GM23248 (cell line): Measurements from ENCODE around the gene MDP1. TPM values are rescaled to one million over a fixed set of nuclear protein-coding genes. Genes with fewer than 3 reads are reported as not detected.

Experiments
- DNase-seq: peaks from one replicate; pipeline ENCODE4 v3.0.0-alpha.2; 2015
- H2AFZ ChIP-seq: fragments of 200-600 bp; sonication (generic); 2 replicates; pipeline ENCODE4 v1.6.1; 2016; ENCODE audit warnings: antibody characterized with exemption
- H3F3A ChIP-seq: fragments of 200-600 bp; sonication (generic); 2 replicates; pipeline ENCODE4 v1.6.1; 2016; ENCODE audit warnings: mild to moderate bottlenecking, antibody characterized with exemption, mixed run types; ENCODE audit not compliant: insufficient read depth
- H3K27ac ChIP-seq: fragments of 200-600 bp; sonication (generic); 2 replicates; pipeline ENCODE4 v1.5.1; 2016; ENCODE audit warnings: mild to moderate bottlenecking
- H3K27me3 ChIP-seq: fragments of 200-600 bp; sonication (generic); replicated peaks from 2 replicates; pipeline ENCODE4 v1.6.1; 2016; ENCODE audit warnings: mild to moderate bottlenecking; ENCODE audit not compliant: insufficient read depth
- H3K36me3 ChIP-seq: fragments of 200-600 bp; sonication (generic); 2 replicates; pipeline ENCODE4 v1.6.1; 2016; ENCODE audit warnings: low read depth, mild to moderate bottlenecking
- H3K4me1 ChIP-seq: fragments of 200-600 bp; sonication (generic); 2 replicates; pipeline ENCODE4 v1.6.1; 2016; ENCODE audit warnings: mild to moderate bottlenecking; ENCODE audit not compliant: insufficient read depth
- H3K4me2 ChIP-seq: fragments of 200-600 bp; sonication (generic); one replicate; pipeline ENCODE4 v1.6.1; 2016; ENCODE audit warnings: mild to moderate bottlenecking; ENCODE audit not compliant: unreplicated experiment
- H3K4me3 ChIP-seq: fragments of 200-600 bp; sonication (generic); 2 replicates; pipeline ENCODE4 v1.5.1; 2016; ENCODE audit warnings: mild to moderate bottlenecking
- H3K79me2 ChIP-seq: fragments of 200-600 bp; sonication (generic); 2 replicates; pipeline ENCODE4 v1.6.1; 2016; ENCODE audit warnings: mild to moderate bottlenecking; ENCODE audit not compliant: insufficient read depth
- H3K9ac ChIP-seq: fragments of 200-600 bp; sonication (generic); 2 replicates; pipeline ENCODE4 v1.6.1; 2016; ENCODE audit warnings: mild to moderate bottlenecking
- H3K9me2 ChIP-seq: fragments of 200-600 bp; sonication (generic); 2 replicates; pipeline ENCODE4 v1.6.1; 2016; ENCODE audit warnings: mixed run types, mild to moderate bottlenecking, moderate library complexity; ENCODE audit not compliant: insufficient read depth
- H3K9me3 ChIP-seq: fragments of 200-600 bp; sonication (generic); one replicate; pipeline ENCODE4 v1.6.1; 2017; ENCODE audit warnings: low read depth
- H4K20me1 ChIP-seq: fragments of 200-600 bp; sonication (generic); 2 replicates; pipeline ENCODE4 v1.6.0; 2016; ENCODE audit not compliant: insufficient read depth
- EZH2 ChIP-seq: fragments of 200-600 bp; sonication (generic); IDR thresholded peaks from 2 replicates; pipeline ENCODE4 v1.6.1; 2018; ENCODE audit warnings: antibody characterized with exemption, mild to moderate bottlenecking; ENCODE audit not compliant: insufficient read depth, poor library complexity, severe bottlenecking
- EZH2phosphoT487 ChIP-seq: fragments of 200-600 bp; sonication (generic); IDR thresholded peaks from 2 replicates; pipeline ENCODE4 v1.6.1; 2018; ENCODE audit warnings: antibody characterized with exemption, moderate library complexity, mild to moderate bottlenecking, low read depth; ENCODE audit not compliant: insufficient read depth
- WGBS, 2 experiments: methylation state at CpG; one replicate each; pipeline ENCODE4 v1.1.6; 2015 to 2017; ENCODE audit warnings: low lambda C conversion rate in 2 of 2, low coverage in 1 of 2; ENCODE audit errors: missing lambda C conversion rate in 2 of 2; 5-methylcytosine and 5-hydroxymethylcytosine counted together
- in situ Hi-C: fragments of 300-500 bp; cut with MboI; formaldehyde crosslinking; loops from 2 replicates; pipeline ENCODE4 v1.15.0; 2020
- polyA plus RNA-seq: library from polyadenylated mRNA; unstranded; fragments of >200 nt; fragmentation: Nextera tagmentation; extraction: Ambion mirVana; gene quantifications from 2 replicates; pipeline ENCODE4 v1.2.1, GENCODE V29; 2016
- total RNA-seq: library from RNA; depleted of rRNA; stranded (reverse); fragments of >200 nt; shearing (Covaris generic); gene quantifications from 2 replicates; pipeline ENCODE4 v1.2.3, GENCODE V29; 2014

MDP1 gene
- total and polyA plus RNA-seq, 2 experiments from 2014 or later: 8.2 to 23.3 TPM

DNA sequence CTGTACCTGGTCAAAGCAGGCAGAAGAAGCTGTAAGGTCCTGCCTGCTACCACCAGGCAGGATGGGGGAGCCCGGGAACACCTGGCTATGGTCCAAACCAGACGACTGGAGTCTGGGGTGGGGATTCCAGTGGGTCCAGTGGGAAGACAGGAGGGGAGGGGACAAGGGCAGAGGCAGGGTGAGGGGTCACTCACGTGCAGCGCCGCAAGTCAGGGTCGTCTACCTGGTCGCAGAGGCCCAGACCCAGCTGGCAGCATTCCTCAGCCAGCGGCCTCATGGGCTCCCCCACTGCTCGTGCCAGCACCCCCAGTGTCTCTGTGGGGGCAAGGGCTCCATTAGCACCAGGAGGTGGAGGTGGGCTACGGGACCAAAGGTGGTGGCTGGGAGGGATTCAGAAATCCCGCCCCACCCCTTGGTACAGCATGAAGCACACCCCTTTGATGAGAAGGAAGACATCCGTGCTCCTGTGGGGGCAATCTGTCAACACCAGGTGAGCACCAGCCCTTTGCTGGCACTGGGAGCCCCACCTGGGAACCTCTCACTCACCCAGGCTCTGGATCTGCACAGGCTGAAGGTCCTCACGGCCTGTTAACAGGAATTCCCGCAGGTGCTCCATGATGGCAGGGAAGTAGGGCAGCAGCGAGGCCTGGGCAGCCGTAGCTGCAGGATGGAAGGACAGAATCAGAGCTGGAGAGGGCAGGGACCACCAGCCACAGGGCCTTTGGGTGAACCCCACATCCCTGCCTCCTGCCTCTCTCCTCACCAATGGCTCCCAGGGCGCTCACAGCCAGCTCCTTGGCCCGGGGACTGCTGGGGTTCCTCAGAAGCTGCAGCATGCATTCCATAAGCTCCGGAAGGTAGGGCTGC, 31.5 kb downstream of the MDP1 start:
- 82 to 86% methylated on average over 12 to 19 of the region's 19 CpGs for WGBS, 2 experiments
- H3K9me3 ChIP-seq: no peaks in the 10 kb centered on the region
- H3K4me1 ChIP-seq: peaks cover 22% of the 10 kb centered on the region
- H2AFZ ChIP-seq: no peak overlapping the region
- DNase-seq: no peak
- peaks cover 23% of the 10 kb centered on the region for H3K79me2 ChIP-seq
- no peak overlapping the region for H3K4me3 ChIP-seq
- no peak overlapping the region for H3K27ac ChIP-seq
- H3K27me3 ChIP-seq: no peaks in the 10 kb centered on the region
- H3K4me2 ChIP-seq: no peak overlapping the region
- no peaks in the 10 kb centered on the region for H3K9me2 ChIP-seq
- no peak for TF ChIP-seq EZH2
- no peak for TF ChIP-seq EZH2phosphoT487
- peaks cover 12% of the 10 kb centered on the region; the same call in 1 of the 2 replicates for H3K36me3 ChIP-seq
- in situ Hi-C loops: no loop called here
- peaks cover 24% of the 10 kb centered on the region for H3F3A ChIP-seq
- no peaks in the 10 kb centered on the region for H4K20me1 ChIP-seq
- no peak overlapping the region for H3K9ac ChIP-seq

DNA sequence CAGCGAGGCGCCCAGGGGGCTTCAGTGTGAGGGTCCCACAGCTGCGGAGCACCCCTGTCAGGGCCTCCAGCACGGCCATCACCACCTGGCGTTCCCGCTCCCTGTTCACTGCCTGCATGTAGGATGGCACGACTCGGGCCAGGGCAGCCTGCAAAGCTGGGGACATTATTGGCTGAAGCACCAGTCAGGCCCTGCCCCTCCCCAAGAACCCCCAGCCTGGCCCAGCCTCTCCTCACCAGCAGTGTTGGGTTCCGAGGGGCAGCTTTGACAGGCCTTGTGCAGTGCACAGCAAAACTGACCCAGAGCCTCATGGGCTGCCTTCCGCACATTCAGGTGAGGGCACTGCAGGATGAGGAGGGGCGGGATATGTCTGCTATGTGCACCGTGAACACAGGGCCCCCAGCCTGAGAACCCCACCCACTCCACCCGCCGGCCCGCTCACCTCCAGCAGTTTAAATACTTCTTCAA, 32.8 kb downstream of the MDP1 start:
- Histone ChIP-seq H3K36me3 (peaks cover 25% of the 10 kb centered on the region; the same call in 1 of the 2 replicates), H3K9me2 (no peaks in the 10 kb centered on the region), H3K9ac (no peak overlapping the region), H3K4me3 (no peak overlapping the region), H3K27me3 (no peaks in the 10 kb centered on the region), H3F3A (peaks cover 22% of the 10 kb centered on the region), H3K4me2 (no peak overlapping the region), H3K79me2 (peaks cover 19% of the 10 kb centered on the region), H3K27ac (no peak overlapping the region), H2AFZ (no peak overlapping the region), H3K9me3 (no peaks in the 10 kb centered on the region), H4K20me1 (no peaks in the 10 kb centered on the region), H3K4me1 (peaks cover 17% of the 10 kb centered on the region)
- no peak for TF ChIP-seq EZH2
- no peak for TF ChIP-seq EZH2phosphoT487
- no peak for DNase-seq
- in situ Hi-C loops: no loop called here
- WGBS, 2 experiments: 96 to 97% methylated on average over 10 to 15 of the region's 15 CpGs

GRCh38 chr14:24182110-24182882, 33.6 kb downstream of the MDP1 start:
- peaks cover 22% of the 10 kb centered on the region for H3F3A ChIP-seq
- no peak overlapping the region for H3K27ac ChIP-seq
- H3K4me2 ChIP-seq: no peak overlapping the region
- H3K9me3 ChIP-seq: no peaks in the 10 kb centered on the region
- no peak for TF ChIP-seq EZH2phosphoT487
- TF ChIP-seq EZH2: no peak
- no peak overlapping the region for H3K4me3 ChIP-seq
- peaks cover 10% of the 10 kb centered on the region for H3K4me1 ChIP-seq
- in situ Hi-C loops: no loop called here
- no peak for DNase-seq
- no peaks in the 10 kb centered on the region for H4K20me1 ChIP-seq
- peaks cover 12% of the 10 kb centered on the region for H3K79me2 ChIP-seq
- no peak overlapping the region for H2AFZ ChIP-seq
- WGBS, 2 experiments: 91% methylated on average over 14 of the region's 14 CpGs
- no peaks in the 10 kb centered on the region for H3K27me3 ChIP-seq
- no peaks in the 10 kb centered on the region for H3K9me2 ChIP-seq
- peaks cover 25% of the 10 kb centered on the region; the same call in 1 of the 2 replicates for H3K36me3 ChIP-seq
- no peak overlapping the region for H3K9ac ChIP-seq

DNA sequence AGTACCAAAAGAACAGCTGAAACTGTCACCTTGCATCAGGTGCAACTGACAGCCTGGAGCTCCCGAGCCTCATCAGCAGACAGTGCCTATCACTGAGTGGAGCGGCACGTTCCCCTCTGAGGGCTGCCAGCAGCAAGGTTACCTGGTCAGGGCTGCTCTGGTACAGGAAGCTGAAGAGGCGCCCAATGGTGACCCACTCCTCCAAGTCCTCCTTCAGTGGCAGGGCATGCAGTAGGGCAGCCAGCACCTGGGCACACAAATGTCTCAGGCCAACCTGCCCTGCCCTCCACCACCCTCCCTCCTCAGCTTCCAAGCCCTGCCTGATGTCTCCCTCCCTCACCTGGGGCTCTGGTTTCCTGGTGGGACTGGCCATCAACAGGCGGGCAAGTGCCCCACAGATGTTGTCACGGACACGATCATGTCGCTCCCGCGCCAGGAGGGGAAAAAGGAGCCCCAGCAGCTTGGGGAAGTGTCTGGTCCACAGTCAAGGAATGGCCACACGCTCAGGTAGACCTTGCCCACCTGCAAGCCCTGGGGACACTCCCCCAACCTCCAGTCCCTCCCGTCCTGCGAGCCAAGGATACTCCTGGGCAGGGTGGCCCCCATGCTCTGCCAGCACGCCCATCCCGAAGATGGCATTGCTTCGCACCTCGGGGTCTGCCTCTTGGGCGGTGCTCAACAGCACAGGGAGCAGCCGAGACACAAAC, 34.3 kb downstream of the MDP1 start:
- Histone ChIP-seq H3F3A (peaks cover 22% of the 10 kb centered on the region), H3K9me3 (no peaks in the 10 kb centered on the region), H3K4me2 (no peak overlapping the region), H4K20me1 (no peaks in the 10 kb centered on the region), H3K79me2 (peaks cover 4% of the 10 kb centered on the region), H3K9me2 (no peaks in the 10 kb centered on the region), H2AFZ (no peak overlapping the region), H3K27me3 (no peaks in the 10 kb centered on the region), H3K36me3 (peaks cover 28% of the 10 kb centered on the region; the same call in 1 of the 2 replicates), H3K4me3 (no peak overlapping the region), H3K4me1 (peaks cover 9% of the 10 kb centered on the region; the same call in 1 of the 2 replicates), H3K27ac (no peak overlapping the region), H3K9ac (no peak overlapping the region)
- 90 to 95% methylated on average over 17 to 19 of the region's 19 CpGs for WGBS, 2 experiments
- DNase-seq: no peak
- in situ Hi-C loops: no loop called here
- TF ChIP-seq EZH2 (no peak), EZH2phosphoT487 (no peak)
